ENCODE data around the gene NFS1.

The NFS1 gene

DNA sequence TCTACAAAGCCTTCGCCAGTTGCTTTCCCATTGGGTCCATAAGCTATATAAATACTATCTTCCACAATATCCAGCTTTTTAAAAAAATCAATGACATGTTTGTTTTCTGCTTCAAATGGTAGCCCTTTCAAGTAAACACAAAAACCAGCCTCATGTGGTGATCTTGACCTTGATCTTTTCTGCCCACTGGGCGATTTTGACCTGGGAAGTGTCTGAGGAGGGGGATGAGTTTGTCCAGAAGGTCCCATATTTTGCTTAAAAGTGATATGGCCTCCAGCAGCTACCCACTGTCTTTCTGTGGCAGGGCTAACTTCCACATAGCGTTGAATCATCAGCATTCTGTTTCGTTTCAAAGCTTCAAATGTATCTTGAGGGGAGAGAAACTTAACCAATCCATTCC is 45.3 kb downstream of the NFS1 start:
- peaks cover 6% of the 10 kb centered on the region; the same call in 1 of the 2 replicates for H3K36me3 ChIP-seq (ENCODE audit: insufficient read depth)
- H3K4me2 ChIP-seq: no peak overlapping the region
- no peaks in the 10 kb centered on the region for H3K27me3 ChIP-seq (ENCODE audit: insufficient read depth, low read depth)
- peaks cover 100% of the 10 kb centered on the region for H3K79me2 ChIP-seq (ENCODE audit: insufficient read depth, low read depth)
- H3K9ac ChIP-seq: no peak overlapping the region
- H3K4me1 ChIP-seq (ENCODE audit: low read depth, poor library complexity, severe bottlenecking): peaks cover 36% of the 10 kb centered on the region
- no peak overlapping the region for H3K4me3 ChIP-seq (IDR thresholded peaks at IDR 0.05; ENCODE audit: insufficient read depth, low read depth, low read length)
- TF ChIP-seq, protein P1, sequence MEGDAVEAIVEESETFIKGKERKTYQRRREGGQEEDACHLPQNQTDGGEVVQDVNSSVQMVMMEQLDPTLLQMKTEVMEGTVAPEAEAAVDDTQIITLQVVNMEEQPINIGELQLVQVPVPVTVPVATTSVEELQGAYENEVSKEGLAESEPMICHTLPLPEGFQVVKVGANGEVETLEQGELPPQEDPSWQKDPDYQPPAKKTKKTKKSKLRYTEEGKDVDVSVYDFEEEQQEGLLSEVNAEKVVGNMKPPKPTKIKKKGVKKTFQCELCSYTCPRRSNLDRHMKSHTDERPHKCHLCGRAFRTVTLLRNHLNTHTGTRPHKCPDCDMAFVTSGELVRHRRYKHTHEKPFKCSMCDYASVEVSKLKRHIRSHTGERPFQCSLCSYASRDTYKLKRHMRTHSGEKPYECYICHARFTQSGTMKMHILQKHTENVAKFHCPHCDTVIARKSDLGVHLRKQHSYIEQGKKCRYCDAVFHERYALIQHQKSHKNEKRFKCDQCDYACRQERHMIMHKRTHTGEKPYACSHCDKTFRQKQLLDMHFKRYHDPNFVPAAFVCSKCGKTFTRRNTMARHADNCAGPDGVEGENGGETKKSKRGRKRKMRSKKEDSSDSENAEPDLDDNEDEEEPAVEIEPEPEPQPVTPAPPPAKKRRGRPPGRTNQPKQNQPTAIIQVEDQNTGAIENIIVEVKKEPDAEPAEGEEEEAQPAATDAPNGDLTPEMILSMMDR (conservative IDR thresholded peaks at IDR 0.05; ENCODE audit: low read depth, low read length): no peak
- H3K27ac ChIP-seq: no peak overlapping the region
- H4K20me1 ChIP-seq (ENCODE audit: insufficient read depth): peaks cover 44% of the 10 kb centered on the region
- no peak overlapping the region for H2AFZ ChIP-seq (ENCODE audit: low read depth)

GRCh38 chr20:35653430-35653734 is 45.8 kb downstream of the NFS1 start:
- H3K27ac ChIP-seq: no peak overlapping the region
- H3K9ac ChIP-seq: no peak overlapping the region
- H3K4me1 ChIP-seq (ENCODE audit: low read depth, poor library complexity, severe bottlenecking): peaks cover 32% of the 10 kb centered on the region
- peaks cover 6% of the 10 kb centered on the region; the same call in 1 of the 2 replicates for H3K36me3 ChIP-seq (ENCODE audit: insufficient read depth)
- H3K4me2 ChIP-seq: no peak overlapping the region
- no peak overlapping the region for H3K4me3 ChIP-seq (IDR thresholded peaks at IDR 0.05; ENCODE audit: insufficient read depth, low read depth, low read length)
- no peak overlapping the region for H2AFZ ChIP-seq (ENCODE audit: low read depth)
- H3K27me3 ChIP-seq (ENCODE audit: insufficient read depth, low read depth): no peaks in the 10 kb centered on the region
- peaks cover 42% of the 10 kb centered on the region for H4K20me1 ChIP-seq (ENCODE audit: insufficient read depth)
- TF ChIP-seq, protein P1 (conservative IDR thresholded peaks at IDR 0.05; ENCODE audit: low read depth, low read length): no peak
- peaks cover 100% of the 10 kb centered on the region for H3K79me2 ChIP-seq (ENCODE audit: insufficient read depth, low read depth)

DNA sequence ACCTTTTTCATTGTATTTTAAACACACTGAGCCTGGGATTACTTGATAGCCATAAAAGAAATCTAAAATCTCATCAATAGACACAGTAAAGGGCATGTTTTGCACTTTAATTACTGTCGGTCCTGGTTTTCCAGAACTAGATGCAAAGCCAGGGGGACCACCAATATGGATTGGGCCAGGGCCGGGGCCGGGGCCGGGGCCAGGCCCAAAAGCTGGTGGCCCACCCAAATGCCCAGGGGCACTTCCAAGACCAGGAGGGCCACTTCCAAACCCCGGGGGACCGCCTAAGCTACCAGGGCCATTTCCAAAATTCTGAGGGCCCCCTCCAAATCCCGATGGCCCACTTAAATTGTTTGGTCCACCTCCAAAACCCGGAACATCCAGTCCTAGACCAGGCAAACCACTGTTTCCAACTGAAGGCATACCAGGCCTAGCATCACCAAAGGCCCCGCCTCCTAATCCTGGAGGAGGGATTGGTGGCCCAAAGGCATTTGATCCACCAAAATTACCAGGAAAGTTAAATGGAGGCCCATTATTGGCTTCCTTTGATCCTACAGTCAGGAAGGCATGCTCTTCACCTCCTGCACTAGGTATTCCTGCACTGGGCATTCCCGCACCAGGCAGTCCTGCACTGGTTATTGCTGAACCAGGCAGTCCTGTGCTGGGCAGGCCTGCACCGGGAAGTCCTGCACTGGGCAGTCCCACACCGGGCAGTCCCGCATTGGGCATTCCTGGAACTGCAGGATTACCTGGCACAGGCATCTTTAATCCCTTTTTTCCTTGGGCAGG is 46.3 kb downstream of the NFS1 start:
- H3K36me3 ChIP-seq (ENCODE audit: insufficient read depth): peaks cover 6% of the 10 kb centered on the region; the same call in 1 of the 2 replicates
- no peak overlapping the region for H3K27ac ChIP-seq
- peaks cover 100% of the 10 kb centered on the region for H3K79me2 ChIP-seq (ENCODE audit: insufficient read depth, low read depth)
- no peak overlapping the region for H3K4me3 ChIP-seq (IDR thresholded peaks at IDR 0.05; ENCODE audit: insufficient read depth, low read depth, low read length)
- no peaks in the 10 kb centered on the region for H3K27me3 ChIP-seq (ENCODE audit: insufficient read depth, low read depth)
- H4K20me1 ChIP-seq (ENCODE audit: insufficient read depth): peaks cover 40% of the 10 kb centered on the region
- no peak overlapping the region for H2AFZ ChIP-seq (ENCODE audit: low read depth)
- no peak overlapping the region for H3K4me2 ChIP-seq
- H3K4me1 ChIP-seq (ENCODE audit: low read depth, poor library complexity, severe bottlenecking): peaks cover 28% of the 10 kb centered on the region
- TF ChIP-seq, protein P1 (conservative IDR thresholded peaks at IDR 0.05; ENCODE audit: low read depth, low read length): no peak
- no peak overlapping the region for H3K9ac ChIP-seq

- Histone ChIP-seq H4K20me1 (ENCODE audit: insufficient read depth) (peaks cover 31% of the 10 kb centered on the region), H3K4me3 (IDR thresholded peaks at IDR 0.05; ENCODE audit: insufficient read depth, low read depth, low read length) (no peak overlapping the region), H3K36me3 (ENCODE audit: insufficient read depth) (peaks cover 6% of the 10 kb centered on the region; the same call in 1 of the 2 replicates)
Measured at GRCh38 chr20:35651958-35652357, 47.2 kb downstream of the NFS1 start.

More at GRCh38 chr20:35651958-35652357, 47.2 kb downstream of the NFS1 start:
- peaks cover 21% of the 10 kb centered on the region for H3K4me1 ChIP-seq (ENCODE audit: low read depth, poor library complexity, severe bottlenecking)
- no peak overlapping the region for H2AFZ ChIP-seq (ENCODE audit: low read depth)
- TF ChIP-seq, protein P1 (conservative IDR thresholded peaks at IDR 0.05; ENCODE audit: low read depth, low read length): no peak
- no peak overlapping the region for H3K9ac ChIP-seq
- H3K4me2 ChIP-seq: no peak overlapping the region
- H3K27ac ChIP-seq: no peak overlapping the region
- peaks cover 98% of the 10 kb centered on the region for H3K79me2 ChIP-seq (ENCODE audit: insufficient read depth, low read depth)
- H3K27me3 ChIP-seq (ENCODE audit: insufficient read depth, low read depth): no peaks in the 10 kb centered on the region

All from KMS-11 (cell line).